Measurements from ENCODE around the gene ARHGAP15. TPM values are rescaled to one million over a fixed set of nuclear protein-coding genes. Genes with fewer than 3 reads are reported as not detected.
A peak's percentile ranks its signal among the peaks of the same experiment; 100 is the strongest.

ARHGAP15 gene
- total RNA-seq, 4 donors from 2014 or later = 3.4 to 9.3 (median 6.4) TPM

- TF ChIP-seq, protein P1, sequence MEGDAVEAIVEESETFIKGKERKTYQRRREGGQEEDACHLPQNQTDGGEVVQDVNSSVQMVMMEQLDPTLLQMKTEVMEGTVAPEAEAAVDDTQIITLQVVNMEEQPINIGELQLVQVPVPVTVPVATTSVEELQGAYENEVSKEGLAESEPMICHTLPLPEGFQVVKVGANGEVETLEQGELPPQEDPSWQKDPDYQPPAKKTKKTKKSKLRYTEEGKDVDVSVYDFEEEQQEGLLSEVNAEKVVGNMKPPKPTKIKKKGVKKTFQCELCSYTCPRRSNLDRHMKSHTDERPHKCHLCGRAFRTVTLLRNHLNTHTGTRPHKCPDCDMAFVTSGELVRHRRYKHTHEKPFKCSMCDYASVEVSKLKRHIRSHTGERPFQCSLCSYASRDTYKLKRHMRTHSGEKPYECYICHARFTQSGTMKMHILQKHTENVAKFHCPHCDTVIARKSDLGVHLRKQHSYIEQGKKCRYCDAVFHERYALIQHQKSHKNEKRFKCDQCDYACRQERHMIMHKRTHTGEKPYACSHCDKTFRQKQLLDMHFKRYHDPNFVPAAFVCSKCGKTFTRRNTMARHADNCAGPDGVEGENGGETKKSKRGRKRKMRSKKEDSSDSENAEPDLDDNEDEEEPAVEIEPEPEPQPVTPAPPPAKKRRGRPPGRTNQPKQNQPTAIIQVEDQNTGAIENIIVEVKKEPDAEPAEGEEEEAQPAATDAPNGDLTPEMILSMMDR (IDR thresholded peaks at IDR 0.05) = no peak
- no peak for TF ChIP-seq EP300 (IDR thresholded peaks at IDR 0.05)
- no peak for TF ChIP-seq POLR2A (IDR thresholded peaks at IDR 0.05)
- no peak for TF ChIP-seq POLR2AphosphoS5 (IDR thresholded peaks at IDR 0.05)
- ATAC-seq = no peak
- 82 to 89% methylated on average over 3 to 5 of the region's 5 CpGs for WGBS, 2 donors (ENCODE audit: low coverage in 1 of 2)
These were observed 63.9 kb downstream of the ARHGAP15 start for GRCh38 chr2:143193121-143193520.

GRCh38 chr2:143195511-143195910 lies 66.3 kb downstream of the ARHGAP15 start:
- Histone ChIP-seq H3K27ac (no peak overlapping the region), H3K4me3 (no peak overlapping the region), H3K9me3 (no peaks in the 10 kb centered on the region), H3K27me3 (no peaks in the 10 kb centered on the region), H3K4me1 (no peaks in the 10 kb centered on the region), H3K36me3 (no peaks in the 10 kb centered on the region)
- TF ChIP-seq, protein P1 (IDR thresholded peaks at IDR 0.05) = no peak
- TF ChIP-seq EP300 (IDR thresholded peaks at IDR 0.05) = no peak
- no peak for TF ChIP-seq POLR2A (IDR thresholded peaks at IDR 0.05)
- no peak for TF ChIP-seq POLR2AphosphoS5 (IDR thresholded peaks at IDR 0.05)
- no peak for ATAC-seq
- 27 to 35% methylated on average over 4 of the region's 4 CpGs for WGBS, 2 donors (ENCODE audit: low coverage in 1 of 2)

More at GRCh38 chr2:143193121-143193520, 63.9 kb downstream of the ARHGAP15 start:
- no peak overlapping the region for H3K4me3 ChIP-seq
- H3K9me3 ChIP-seq = no peaks in the 10 kb centered on the region
- H3K36me3 ChIP-seq = no peaks in the 10 kb centered on the region
- no peak overlapping the region for H3K27ac ChIP-seq
- H3K27me3 ChIP-seq = no peaks in the 10 kb centered on the region
- H3K4me1 ChIP-seq = no peaks in the 10 kb centered on the region

- Histone ChIP-seq H3K4me1 (no peaks in the 10 kb centered on the region), H3K9me3 (peaks cover 0 to 5% (median 0%) of the 10 kb centered on the region in 3 donors), H3K36me3 (no peaks in the 10 kb centered on the region), H3K27me3 (no peaks in the 10 kb centered on the region), H3K4me3 (no peak overlapping the region), H3K27ac (no peak overlapping the region)
- TF ChIP-seq POLR2A (IDR thresholded peaks at IDR 0.05) (no peak), POLR2AphosphoS5 (IDR thresholded peaks at IDR 0.05) (no peak), EP300 (IDR thresholded peaks at IDR 0.05) (no peak)
- TF ChIP-seq, protein P1 (IDR thresholded peaks at IDR 0.05) = no peak
- no peak for ATAC-seq
- WGBS, 2 donors (ENCODE audit: low coverage in 1 of 2) = 86 to 95% methylated on average over 3 to 4 of the region's 4 CpGs
These were observed 74.8 kb downstream of the ARHGAP15 start for GRCh38 chr2:143204062-143204461.

DNA sequence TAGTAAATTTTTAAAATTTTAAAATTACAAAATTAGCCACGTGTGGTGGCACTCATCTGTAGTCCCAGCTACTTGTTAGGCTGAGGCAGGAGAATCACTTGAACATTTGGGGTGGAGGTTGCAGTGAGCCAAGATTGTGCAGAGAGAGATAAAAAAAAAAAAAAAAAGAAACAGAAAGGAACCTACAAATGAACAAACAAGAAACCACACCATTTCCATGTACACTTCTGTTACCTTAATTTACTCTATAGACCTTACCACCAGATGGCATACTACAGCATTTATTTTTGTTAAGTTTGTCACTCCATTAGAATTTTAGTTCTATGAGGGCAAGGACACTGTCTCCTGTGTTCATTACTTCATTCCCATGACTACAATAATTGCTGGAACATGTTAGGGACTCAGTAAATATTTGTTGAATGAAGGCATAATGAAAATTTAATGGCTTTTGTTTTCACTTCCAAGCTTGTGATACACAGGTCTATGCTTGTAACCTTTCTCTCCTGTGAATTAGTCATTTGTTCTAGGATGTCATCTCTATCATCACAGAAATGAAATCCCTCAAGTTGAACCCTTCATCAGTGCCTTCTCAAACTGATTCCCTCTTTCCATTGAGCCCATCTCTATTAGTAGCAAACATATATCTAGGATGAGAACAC lies 76.0 kb downstream of the ARHGAP15 start:
- H3K36me3 ChIP-seq = no peaks in the 10 kb centered on the region
- no peak for ATAC-seq
- no peak overlapping the region for H3K27ac ChIP-seq
- H3K27me3 ChIP-seq = no peaks in the 10 kb centered on the region
- H3K9me3 ChIP-seq = peaks cover 0 to 5% (median 0%) of the 10 kb centered on the region in 3 donors
- no peak overlapping the region for H3K4me3 ChIP-seq
- no peak for TF ChIP-seq POLR2AphosphoS5 (IDR thresholded peaks at IDR 0.05)
- no peak for TF ChIP-seq EP300 (IDR thresholded peaks at IDR 0.05)
- TF ChIP-seq, protein P1 (IDR thresholded peaks at IDR 0.05) = peak in 1 of 4 experiments; percentile 18
- no peak for TF ChIP-seq POLR2A (IDR thresholded peaks at IDR 0.05)
- 82% methylated on average over 1 of the region's 1 CpG; no CpG with 5 or more reads in 1 of the 2 donors for WGBS, 2 donors (ENCODE audit: low coverage in 1 of 2)
- no peaks in the 10 kb centered on the region for H3K4me1 ChIP-seq

All from gastroesophageal sphincter (tissue), 4 donors.